Hypothalamus (tissue), 51 donors: ENCODE results near the gene CLP1.
A peak's percentile ranks its signal among the peaks of the same experiment; 100 is the strongest.
"Not testable (repeated sequence)": the region's sequence is repeated elsewhere in the genome, so short reads cannot be mapped to it uniquely, and the experiment has no call there.

ENCODE experiments used
- DNase-seq, 51 donors: peaks; one replicate each; lab custom pipeline; 2025; lab: John Stamatoyannopoulos, UW

Gene CLP1

DNA sequence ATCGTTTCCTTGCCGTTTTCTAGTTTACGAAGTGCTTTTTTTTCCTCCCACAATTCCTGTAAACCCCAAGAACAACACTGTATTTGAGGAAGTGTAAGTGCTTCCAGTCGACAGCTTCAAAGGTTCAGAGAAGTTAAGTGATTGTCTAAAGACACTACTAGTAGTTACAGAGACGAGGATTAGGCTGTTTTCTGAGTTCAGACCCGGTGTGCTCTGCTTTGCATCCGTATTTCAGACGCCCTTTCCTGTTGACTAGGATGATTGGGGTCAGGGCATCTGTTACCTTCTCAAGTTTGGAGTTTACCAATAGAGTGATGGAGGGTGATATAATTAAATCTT, 430 bp downstream of the CLP1 start:
- no peak for DNase-seq

DNA sequence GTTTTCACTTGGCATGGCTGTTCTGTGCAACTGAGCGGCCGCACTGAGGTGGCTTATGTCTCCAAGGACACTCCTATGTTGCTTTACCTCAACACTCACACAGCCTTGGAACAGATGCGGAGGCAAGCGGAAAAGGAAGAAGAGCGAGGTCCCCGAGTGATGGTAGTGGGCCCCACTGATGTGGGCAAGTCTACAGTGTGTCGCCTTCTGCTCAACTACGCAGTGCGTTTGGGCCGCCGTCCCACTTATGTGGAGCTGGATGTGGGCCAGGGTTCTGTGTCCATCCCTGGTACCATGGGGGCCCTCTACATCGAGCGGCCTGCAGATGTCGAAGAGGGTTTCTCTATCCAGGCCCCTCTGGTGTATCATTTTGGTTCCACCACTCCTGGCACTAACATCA, 2.1 kb downstream of the CLP1 start:
- no peak for DNase-seq

DNA sequence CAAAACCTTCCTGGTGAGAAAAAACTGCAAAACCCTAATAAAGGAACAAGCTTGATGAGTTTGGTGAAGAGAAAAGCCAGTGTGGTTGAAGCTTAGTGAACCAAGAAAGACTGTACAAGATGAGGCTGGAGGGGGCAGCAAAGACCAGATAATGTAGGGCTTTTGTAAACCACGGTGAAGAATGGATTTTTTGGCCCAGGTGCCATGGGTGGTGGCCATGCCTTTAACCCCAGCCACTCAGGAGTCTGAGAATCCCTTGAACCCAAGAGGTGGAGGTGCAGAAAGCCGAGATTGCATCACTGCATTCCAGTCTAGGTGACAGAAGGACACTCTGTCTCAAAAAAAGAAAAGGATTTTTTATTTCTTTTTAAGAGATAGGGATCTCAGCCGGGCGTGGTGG, 5.3 kb downstream of the CLP1 start:
- DNase-seq, result no peak

DNA sequence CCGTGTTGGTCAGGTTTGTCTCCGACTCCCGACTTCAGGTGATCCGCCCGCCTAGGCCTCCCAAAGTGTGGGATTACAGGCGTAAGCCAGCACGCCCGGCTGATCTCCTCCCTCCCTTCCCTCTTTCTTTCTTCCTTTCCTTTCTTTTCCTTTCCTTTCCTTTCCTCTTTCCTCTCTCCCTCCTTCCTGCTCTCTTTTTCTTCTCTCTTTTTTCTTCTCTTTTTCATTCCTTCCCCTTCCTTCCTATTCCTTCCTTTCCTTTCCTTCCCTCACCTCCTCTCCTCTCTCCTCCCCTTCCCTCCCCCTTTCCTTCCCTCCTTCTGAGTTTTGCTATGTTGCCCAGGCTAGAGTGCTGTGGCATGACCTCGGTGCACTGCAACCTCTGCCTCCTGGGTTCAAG, 6.4 kb downstream of the CLP1 start:
- no peak for DNase-seq

DNA sequence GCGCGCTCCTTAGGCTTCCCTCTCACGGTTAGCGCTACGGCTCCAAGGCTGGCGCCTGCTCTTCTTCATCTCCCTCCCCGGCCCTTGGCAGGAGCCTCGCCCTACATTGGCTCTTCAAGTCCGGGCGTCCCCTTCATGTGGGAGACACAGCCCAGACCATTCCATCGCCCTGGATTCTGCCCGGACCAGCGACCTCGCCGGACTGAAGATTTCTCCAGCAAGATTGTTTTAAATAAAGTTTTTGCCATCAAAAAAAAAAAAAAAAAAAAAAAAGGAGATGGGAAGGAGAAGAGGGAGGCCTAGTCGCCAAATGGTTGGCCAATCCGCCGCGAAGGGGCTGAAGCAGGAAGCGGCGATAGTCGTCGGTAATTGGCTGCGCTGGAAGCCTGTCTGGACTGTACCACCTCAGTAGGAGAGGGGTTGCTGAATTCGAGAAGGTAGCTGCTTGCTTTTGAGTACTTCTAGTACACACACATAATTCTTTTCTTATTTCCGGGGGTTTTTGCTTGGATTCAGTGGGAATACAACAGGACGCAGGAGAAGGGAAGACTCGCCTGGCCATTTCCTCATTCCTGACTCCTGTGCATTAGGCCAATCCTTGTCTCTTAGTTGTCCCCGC, 9.7 kb downstream of the CLP1 start:
- peak; percentile 76 to 100 (median 95) for DNase-seq

DNA sequence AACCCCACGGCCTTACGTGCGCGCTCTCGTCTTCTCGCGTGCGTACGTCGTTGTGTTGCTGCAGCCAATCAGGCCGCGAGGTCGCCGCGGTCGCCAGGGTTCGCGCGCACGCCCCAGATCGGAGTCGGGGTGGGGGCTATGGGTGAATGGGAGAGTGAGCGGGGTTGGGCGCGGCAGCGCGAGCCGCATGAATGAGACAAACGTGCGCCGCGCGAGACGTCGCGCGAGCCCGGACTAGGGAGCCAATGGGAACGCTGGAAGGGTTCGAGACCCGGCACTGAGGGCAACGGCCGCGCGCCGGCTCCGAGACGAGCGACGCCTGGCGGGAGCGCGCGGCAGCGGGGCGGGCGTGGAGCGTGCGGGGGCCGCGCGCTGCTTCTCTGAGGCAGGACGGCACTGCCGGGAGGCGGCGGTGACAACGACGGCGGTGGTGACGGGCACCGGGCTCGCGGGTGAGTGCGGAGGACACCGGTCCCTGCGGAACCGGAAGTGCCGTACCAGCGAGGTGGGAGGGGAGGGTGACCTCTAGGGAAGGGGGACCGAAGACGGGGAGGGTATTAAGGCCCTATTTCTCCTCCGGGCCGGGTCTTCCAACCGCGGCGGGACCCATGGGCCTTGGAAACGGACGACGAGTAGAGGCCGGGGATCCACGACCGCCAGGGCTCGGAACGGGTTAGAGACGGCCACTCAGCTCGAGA, 10.3 kb downstream of the CLP1 start, which contains the start of gene ZDHHC5:
Gene ZDHHC5, plus strand, starts transcription at position 379 of the 698 bp plus-strand sequence. CDS start 4,977 bp downstream, outside the sequence.
- DNase-seq, result peak; percentile 90 to 100 (median 98)

DNA sequence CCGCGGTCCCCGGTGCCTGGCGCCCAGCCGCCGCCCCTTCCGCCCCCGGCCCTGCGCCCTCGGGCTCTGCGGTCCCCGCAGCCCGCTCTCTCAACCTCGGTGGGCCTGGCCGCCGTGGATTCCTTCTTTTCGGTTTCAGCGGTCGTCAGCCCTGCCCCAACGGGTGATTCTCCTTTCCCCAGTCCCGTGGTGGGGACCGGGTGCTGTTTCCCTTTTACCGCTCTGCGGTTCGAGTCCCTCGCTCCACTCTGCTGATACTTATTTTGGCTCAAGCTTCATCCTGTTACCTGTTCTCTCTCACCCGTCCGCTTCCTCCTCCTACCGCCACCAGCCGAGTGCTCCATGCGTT, 10.8 kb downstream of the CLP1 start:
- DNase-seq, result peak in 2 of 51 donors; percentile 24 to 39

DNA sequence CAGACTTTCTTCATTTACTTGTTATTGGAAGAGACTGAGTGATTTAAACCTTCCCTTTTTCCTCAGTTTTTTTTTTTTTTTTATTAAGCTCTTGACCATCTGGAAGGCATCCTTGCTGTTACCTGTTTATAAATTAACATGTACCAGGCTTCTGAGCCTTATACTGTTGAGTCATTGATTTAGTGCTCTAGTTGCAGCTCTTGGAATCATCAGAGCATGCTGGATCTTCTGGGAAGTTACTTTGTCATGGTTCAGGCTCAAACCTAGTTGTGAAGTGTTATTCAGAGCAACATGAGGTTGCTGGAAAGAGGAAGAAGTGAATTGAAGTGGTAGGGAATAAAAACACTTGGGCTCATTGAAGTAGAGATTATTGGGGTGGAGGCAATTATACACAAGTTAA, 16.7 kb downstream of the CLP1 start:
- DNase-seq, result no peak

DNA sequence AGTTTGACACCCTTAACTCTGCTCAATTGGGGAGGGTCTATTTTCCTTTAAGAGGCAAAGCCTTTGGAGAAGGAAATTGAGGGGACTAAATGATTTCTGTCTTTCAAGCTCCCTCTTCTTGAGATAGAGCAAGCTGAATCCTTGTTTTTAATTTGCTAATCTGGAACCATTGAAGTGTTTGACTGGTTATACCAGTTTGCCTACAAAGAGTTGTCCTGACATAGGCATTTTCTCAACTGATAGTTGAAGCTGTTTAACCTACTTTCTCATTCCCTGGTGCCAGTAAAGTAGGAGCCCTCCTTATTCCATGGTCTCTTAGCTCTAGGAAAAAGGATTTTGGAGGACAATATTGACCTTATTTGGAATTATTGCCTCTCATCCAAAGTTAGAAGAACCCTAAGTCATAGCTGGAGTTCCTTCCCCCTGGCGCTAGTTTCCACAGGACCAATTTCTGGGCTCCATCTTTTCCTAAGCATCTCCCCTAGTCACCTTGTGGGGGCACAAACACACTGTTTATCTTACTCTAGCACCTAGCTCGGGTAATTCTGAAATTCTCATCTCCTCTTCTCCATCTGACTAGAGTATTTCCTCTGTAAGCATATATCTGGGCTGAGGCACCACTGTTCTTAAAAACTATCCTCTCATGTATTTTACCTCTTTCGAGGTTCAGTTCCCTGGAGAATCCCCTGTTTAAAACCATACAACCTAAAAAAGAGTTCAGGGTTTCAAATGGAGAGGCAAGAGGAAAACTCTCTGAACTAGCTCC, 17.8 kb downstream of the CLP1 start:
- no peak for DNase-seq

DNA sequence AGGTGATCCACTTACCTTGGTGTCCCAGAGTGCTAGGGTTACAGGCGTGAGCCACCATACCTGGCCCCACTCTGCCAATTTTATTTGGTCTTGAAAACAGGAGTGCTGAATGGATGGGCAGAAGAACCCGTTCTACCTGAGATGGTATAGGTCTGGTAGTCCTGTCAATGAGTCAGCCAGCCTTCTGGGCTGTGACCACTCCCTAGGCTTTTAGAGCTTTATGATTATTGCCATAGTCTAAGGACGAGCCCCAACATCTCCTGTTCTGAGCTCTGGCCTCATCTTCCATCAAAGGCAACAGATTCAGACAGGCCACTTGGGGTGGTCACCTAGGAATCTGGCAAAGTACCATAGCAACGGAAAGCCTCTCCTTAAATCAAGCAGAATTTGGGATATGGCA, 21.8 kb downstream of the CLP1 start:
- no peak for DNase-seq

DNA sequence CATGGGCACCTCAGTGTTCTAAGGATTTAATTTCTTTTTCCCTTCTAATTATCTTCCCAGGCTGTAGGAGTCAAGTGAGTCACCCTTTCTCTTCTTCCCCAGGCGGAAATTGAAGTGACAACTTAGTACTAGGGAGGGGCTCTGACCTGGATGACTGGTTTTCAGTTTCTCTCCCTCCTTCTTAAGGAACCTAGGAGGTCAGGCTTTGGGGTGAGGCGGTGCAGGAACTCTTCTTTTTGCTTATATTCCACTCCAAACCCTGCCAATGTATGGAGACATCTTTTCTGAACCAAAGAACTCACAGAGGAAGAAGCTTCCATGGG, 23.0 kb downstream of the CLP1 start:
- DNase-seq, result no peak

DNA sequence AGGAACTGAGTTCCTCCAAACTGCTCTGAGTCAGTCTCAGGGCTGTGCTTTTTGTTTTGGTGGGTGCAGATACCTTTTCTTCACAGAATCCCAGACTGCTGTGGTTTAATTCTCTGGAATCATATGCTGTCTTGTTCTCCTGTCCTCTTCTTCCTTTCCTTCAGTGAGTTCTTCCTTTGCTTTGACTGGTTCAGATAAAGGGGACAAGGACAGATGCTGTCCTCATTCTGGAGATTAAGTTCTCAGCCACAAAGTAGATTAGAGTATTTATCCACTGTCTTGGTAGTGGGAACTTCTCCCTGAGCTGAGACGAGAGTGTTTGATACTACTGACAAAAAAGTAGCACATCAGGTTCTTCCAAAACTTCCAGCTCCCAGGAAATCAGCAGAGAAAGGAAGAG, 23.6 kb downstream of the CLP1 start:
- no peak for DNase-seq

DNA sequence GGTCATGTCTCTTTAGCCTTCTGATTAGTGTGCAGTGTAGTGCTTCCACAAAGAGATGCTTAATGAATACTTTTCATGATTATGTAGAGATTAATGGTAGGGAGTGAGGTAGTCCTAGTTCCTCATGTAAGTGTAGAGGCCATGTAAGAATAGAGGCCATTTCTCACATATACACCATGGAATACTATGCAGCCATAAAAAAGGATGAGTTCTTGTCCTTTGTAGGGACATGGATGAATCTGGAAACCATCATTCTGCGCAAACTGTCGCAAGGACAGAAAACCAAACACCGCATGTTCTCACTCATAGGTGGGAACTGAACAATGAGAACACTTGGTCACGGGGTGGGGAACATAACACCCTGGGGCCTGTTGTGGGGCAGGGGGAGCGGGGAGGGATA, 32.9 kb downstream of the CLP1 start:
- not testable (repeated sequence) for DNase-seq

DNA sequence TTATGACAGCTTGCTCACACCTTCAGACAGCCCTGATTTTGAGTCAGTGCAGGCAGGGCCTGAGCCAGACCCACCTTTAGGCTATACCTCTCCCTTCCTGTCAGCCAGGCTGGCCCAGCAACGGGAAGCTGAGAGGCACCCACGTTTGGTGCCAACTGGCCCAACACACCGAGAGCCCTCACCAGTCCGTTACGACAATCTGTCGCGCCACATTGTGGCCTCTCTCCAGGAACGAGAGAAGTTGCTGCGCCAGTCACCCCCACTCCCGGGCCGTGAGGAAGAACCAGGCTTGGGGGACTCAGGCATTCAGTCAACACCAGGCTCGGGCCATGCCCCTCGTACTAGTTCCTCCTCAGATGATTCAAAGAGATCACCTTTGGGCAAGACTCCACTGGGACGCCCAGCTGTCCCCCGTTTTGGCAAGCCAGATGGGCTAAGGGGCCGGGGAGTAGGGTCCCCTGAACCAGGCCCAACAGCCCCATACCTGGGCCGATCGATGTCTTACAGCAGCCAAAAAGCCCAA, 41.3 kb downstream of the CLP1 start:
- no peak for DNase-seq

DNA sequence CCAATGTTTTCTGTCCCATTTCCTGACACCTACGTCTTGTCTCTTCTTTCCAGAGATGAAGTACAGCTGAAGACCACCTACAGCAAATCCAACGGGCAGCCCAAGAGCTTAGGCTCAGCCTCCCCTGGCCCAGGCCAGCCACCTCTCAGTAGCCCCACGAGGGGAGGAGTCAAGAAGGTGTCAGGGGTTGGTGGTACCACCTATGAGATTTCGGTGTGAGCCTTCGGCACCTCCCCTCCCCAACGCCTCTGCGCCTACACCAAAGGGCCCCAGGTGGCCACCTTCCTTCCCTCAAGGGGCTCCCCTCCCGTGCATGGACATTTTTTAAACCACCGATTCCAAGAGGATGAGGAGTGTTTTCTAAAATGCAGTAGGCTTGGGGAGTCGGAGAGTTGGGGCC, 42.3 kb downstream of the CLP1 start:
- DNase-seq, result no peak

DNA sequence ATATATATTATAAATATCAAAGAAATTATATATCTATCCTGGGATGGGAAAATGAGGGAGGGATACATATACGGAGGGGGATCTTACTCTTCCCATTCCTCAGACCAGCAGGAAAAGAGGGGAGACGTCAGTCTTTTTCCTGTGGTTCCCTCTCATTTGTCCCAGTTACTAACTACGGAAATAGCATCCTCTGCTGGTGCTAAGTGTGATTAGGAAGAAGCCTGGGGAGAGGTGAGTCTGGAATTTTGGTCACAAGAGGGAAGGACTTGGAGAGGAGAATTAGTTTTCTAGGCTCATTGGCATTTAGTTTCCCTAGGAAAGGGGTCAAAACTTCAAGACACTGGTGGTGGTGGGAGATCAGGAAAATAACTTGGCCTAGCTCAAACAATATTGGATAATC, 42.9 kb downstream of the CLP1 start:
- DNase-seq, result no peak

DNA sequence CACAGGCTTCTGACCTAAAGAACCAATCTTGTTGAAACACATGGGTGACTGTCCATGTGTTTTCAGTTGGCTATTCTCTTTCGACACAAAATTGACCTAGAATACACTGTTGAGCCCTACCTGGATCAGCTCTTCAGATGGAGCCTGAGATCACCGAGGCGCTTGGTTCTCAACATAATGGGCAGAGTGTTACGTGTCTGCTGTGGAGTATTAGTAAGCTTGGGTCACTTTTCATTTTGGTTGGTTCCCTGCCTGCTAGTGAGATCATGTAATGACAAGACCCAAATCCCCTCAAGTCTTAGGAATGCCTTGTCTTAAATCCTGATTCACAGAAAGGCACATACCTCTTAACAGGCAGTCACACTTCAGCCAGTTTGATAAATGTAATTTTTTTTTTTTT, 45.8 kb downstream of the CLP1 start:
- DNase-seq, result no peak

DNA sequence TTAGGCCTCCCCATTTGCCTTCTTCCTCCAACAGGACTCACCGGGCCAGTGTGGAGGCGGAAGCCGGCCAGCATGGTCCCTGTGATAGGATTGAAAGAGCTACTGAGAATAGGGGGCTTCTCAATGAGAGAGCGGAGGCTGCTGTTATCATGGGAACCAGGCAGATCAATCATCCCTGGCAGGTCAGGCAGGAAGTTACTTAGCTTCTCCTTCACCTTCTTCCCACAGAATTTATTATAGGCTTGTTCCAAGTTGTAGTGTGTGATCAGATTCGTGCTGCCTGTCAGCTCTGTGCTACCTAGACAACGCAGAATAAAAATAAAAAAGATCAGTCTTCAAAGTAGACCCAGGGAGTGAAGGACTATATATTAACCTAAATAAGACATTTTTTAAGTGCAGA, 47.4 kb downstream of the CLP1 start:
- DNase-seq, result peak in 1 of 51 donors; percentile 4

DNA sequence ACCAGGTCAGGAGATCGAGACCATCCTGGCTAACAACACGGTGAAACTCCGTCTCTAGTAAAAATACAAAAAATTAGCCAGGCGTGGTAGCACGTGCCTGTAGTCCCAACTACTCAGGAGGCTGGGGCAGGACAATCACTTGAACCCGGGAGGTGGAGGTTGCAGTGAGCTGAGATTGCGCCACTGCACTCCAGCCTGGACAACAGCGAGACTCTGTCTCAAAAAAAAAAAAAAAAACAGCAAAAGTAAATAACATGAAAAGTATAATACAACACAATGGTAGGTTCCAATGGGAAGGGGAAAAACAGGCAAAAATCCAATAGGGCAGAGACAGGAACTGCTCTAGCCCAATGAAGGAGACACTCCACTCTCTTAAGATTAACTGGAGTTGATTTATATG, 47.9 kb downstream of the CLP1 start:
- not testable (repeated sequence) for DNase-seq

DNA sequence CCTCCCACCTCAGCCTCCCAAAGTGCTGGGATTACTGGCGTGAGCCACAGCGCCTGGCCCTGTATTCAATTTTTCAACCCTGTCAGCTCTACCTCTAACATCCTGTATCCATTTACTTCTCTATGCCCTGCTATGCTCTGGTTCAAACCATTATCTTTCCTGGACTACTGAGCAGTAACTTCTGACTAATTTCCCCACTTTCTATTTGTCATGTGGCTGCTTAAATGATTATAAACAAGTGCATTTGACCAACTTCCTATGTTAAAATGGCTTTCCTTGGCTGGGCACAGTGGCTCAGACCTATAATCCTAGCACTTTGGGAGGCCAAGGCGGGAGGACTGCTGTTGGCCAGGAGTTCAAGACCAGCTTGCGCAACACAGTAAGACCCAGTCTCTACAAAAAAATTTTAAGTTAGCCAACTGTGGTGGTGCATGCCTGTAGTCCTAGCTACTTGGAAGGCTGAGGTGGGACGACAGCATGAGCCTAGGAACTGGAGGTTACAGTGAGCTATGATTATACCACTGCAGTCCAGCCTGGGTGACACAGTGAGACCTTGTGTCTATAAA, 52.3 kb downstream of the CLP1 start:
- DNase-seq, result no peak
